Measurements from ENCODE around the gene EXOSC7.

GRCh38 chr3:45032113-45032512 lies 56.1 kb downstream of the EXOSC7 start:
- no peak for TF ChIP-seq CTCF (conservative IDR thresholded peaks at IDR 0.05; ENCODE audit: low read depth, low read length)
- no peak for TF ChIP-seq POLR2A (IDR thresholded peaks at IDR 0.05; ENCODE audit: low read depth, low read length)
- TF ChIP-seq MAZ (IDR thresholded peaks at IDR 0.05; ENCODE audit: borderline replicate concordance, low read depth, low read length) = no peak
- no peak for TF ChIP-seq RCOR1 (IDR thresholded peaks at IDR 0.05; ENCODE audit: insufficient replicate concordance, low read length)
- no peak for TF ChIP-seq FOS (IDR thresholded peaks at IDR 0.05; ENCODE audit: low read depth, low read length)
- TF ChIP-seq, protein P1, sequence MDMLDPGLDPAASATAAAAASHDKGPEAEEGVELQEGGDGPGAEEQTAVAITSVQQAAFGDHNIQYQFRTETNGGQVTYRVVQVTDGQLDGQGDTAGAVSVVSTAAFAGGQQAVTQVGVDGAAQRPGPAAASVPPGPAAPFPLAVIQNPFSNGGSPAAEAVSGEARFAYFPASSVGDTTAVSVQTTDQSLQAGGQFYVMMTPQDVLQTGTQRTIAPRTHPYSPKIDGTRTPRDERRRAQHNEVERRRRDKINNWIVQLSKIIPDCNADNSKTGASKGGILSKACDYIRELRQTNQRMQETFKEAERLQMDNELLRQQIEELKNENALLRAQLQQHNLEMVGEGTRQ (IDR thresholded peaks at IDR 0.05; ENCODE audit: low read depth, low read length) = no peak
- no peak for TF ChIP-seq MAFK (IDR thresholded peaks at IDR 0.05; ENCODE audit: low read depth, low read length)
- TF ChIP-seq RFX5 (IDR thresholded peaks at IDR 0.05; ENCODE audit: low read depth, low read length) = no peak
- no peak for TF ChIP-seq SMC3 (IDR thresholded peaks at IDR 0.05; ENCODE audit: low read depth, low read length)
- no peak for TF ChIP-seq CEBPB (IDR thresholded peaks at IDR 0.05; ENCODE audit: low read depth, low read length)

Data from IMR-90 (cell line).